Stimulated activated naive B cell treated with anti-CD40 and anti-IgM and Interleukin-4, amounts not matched to agents 10 μg/mL and 1 μg/mL and 100 μg/mL, for 72 hours (primary cell): ENCODE data around the gene NMNAT2.

Experiments used
- ATAC-seq, 2 donors: fragments of 150-1000 bp; cut with Tn5 transposase; replicated peaks; 2 replicates each; pipeline ENCODE4 v1.10.0; 2021; ENCODE audit warnings: moderate library complexity in 1 of 2
- DNase-seq: peaks from one replicate; pipeline ENCODE4 v3.0.0; 2021
- H3K27ac Mint-ChIP-seq: one replicate; pipeline ENCODE4 v1.8.0; 2022; ENCODE audit warnings: mild to moderate bottlenecking, mixed read lengths
- H3K27me3 Mint-ChIP-seq, 2 donors: one replicate each; pipeline ENCODE4 v1.8.0; 2022; ENCODE audit warnings: mixed read lengths in 2 of 2
- H3K36me3 Mint-ChIP-seq, 2 donors: one replicate each; pipeline ENCODE4 v1.8.0; 2022; ENCODE audit warnings: mixed read lengths in 2 of 2, mild to moderate bottlenecking in 1 of 2
- H3K4me1 Mint-ChIP-seq, 2 donors: one replicate each; pipeline ENCODE4 v1.8.0; 2022; ENCODE audit warnings: mixed read lengths in 2 of 2, mild to moderate bottlenecking in 1 of 2
- H3K4me3 Mint-ChIP-seq, 2 donors: one replicate each; pipeline ENCODE4 v1.8.0; 2022; ENCODE audit warnings: mild to moderate bottlenecking in 2 of 2, mixed read lengths in 2 of 2, moderate library complexity in 1 of 2
- H3K9me3 Mint-ChIP-seq, 2 donors: one replicate each; pipeline ENCODE4 v1.8.0; 2022; ENCODE audit warnings: mixed read lengths in 2 of 2, mild to moderate bottlenecking in 1 of 2

Gene NMNAT2

GRCh38 chr1:183238071-183238470 lies 180.1 kb downstream of the NMNAT2 start:
- Mint-ChIP-seq H3K4me3 (no peak overlapping the region), H3K27ac (no peak overlapping the region), H3K9me3 (no peaks in the 10 kb centered on the region), H3K4me1 (peaks cover 8% of the 10 kb centered on the region in 2 donors), H3K36me3 (no peaks in the 10 kb centered on the region), H3K27me3 (peaks cover 7 to 20% of the 10 kb centered on the region in 2 donors)
- no peak for ATAC-seq
- DNase-seq = no peak

DNA sequence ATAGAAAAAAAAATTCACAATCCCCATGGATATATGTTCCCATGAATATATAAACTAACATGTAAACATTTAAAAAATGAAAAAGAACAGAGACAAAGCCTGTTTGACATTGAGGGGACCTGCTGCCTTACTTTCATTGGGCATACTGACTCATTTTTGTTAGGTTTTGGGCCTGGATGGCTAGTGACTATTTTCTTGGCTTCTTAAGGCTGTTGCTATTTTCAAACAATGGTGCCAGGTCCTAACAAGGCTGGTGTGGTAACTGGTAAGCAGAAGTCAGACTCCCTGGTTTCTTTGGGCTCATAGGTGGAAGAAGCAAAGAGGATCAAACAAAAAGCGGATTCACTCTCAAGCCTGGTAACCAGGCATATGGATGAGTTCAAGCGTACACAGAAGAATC lies 181.1 kb downstream of the NMNAT2 start:
- no peaks in the 10 kb centered on the region for H3K36me3 Mint-ChIP-seq
- no peak overlapping the region for H3K27ac Mint-ChIP-seq
- DNase-seq (no peak), ATAC-seq (no peak)
- H3K9me3 Mint-ChIP-seq = no peaks in the 10 kb centered on the region
- H3K27me3 Mint-ChIP-seq = peaks cover 4 to 16% of the 10 kb centered on the region in 2 donors
- no peak overlapping the region for H3K4me3 Mint-ChIP-seq
- peaks cover 8 to 9% of the 10 kb centered on the region in 2 donors for H3K4me1 Mint-ChIP-seq

DNA sequence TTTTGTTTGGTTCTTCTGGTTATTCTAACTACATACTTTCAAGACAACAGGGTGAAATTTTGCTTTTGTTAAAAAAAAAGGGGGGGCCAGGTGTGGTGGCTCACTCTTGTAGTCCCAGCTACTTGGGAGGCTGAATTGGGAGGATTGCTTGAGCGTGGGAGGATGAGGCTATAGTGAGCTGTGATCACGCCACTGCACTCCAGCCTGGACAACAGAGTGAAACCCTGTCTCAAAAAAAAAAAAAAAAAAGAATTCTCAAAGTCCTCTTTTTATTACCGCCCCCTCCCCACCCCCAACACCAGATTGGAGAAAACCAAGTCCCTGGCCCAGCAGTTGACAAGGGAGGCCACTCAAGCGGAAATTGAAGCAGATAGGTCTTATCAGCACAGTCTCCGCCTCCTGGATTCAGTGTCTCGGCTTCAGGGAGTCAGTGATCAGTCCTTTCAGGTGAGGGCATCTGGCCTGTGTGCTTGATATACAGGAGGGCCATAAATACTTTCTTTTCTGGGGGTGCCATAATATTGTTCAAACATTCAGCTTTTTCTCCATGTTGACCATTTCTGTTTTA lies 181.9 kb downstream of the NMNAT2 start:
- no peak for DNase-seq
- Mint-ChIP-seq H3K4me1 (peaks cover 8 to 9% of the 10 kb centered on the region in 2 donors), H3K9me3 (no peaks in the 10 kb centered on the region), H3K4me3 (no peak overlapping the region), H3K36me3 (no peaks in the 10 kb centered on the region), H3K27me3 (peaks cover 4 to 9% of the 10 kb centered on the region in 2 donors), H3K27ac (no peak overlapping the region)
- no peak for ATAC-seq

- H3K27ac Mint-ChIP-seq = no peak overlapping the region
- H3K27me3 Mint-ChIP-seq = peaks cover 4 to 9% of the 10 kb centered on the region in 2 donors
Measured at GRCh38 chr1:183235503-183235902, 182.7 kb downstream of the NMNAT2 start.

DNA sequence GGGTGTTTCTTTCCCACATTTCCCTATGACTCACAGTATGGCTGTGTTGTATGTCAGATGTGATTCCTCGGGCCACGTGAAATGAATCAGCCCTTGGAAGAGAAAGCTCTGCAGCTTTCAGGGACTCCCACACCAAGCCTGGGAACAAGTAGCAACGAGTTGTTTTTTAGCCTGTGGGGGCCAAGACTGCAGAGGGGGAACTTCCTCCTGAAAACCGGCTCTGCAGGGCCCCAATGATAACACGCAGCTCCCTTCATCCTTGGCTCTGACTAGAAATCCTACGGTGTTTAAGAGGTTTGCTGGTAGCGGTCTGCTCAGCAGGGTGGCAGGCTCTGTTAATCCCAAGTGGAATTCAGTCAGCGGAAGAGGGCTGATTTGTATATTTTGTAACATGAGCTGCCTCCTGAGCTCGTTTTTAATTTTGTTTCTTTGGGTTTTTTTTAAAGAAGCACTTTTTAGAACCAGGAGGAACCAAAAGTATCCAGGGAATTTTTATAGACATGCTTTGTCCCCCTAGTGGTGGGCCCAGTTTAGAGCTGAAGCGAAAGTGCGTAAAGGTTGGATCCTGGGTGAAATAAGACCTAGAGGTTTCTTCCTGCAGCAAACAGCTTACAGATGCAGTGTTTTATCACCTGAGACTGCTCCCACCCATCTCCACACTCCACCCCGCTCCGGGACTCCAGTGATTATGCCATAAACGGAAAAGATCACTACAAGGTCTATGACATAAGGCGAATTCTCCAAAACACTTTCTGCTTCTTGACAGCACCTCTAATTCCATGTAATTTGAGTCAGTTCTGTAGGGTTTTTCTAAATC lies 183.3 kb downstream of the NMNAT2 start:
- Mint-ChIP-seq H3K4me3 (no peak overlapping the region), H3K9me3 (no peaks in the 10 kb centered on the region), H3K27ac (no peak overlapping the region), H3K27me3 (peaks cover 4 to 9% of the 10 kb centered on the region in 2 donors), H3K36me3 (no peaks in the 10 kb centered on the region), H3K4me1 (peaks cover 8 to 9% of the 10 kb centered on the region in 2 donors)
- no peak for DNase-seq
- ATAC-seq = no peak

More at GRCh38 chr1:183235503-183235902, 182.7 kb downstream of the NMNAT2 start:
- no peak overlapping the region for H3K4me3 Mint-ChIP-seq
- ATAC-seq (no peak), DNase-seq (no peak)
- H3K36me3 Mint-ChIP-seq = no peaks in the 10 kb centered on the region
- H3K4me1 Mint-ChIP-seq = peaks cover 8 to 9% of the 10 kb centered on the region in 2 donors
- H3K9me3 Mint-ChIP-seq = no peaks in the 10 kb centered on the region

GRCh38 chr1:183233113-183233512 lies 185.1 kb downstream of the NMNAT2 start:
- H3K4me3 Mint-ChIP-seq = no peak overlapping the region
- DNase-seq = no peak
- H3K4me1 Mint-ChIP-seq = peaks cover 8 to 9% of the 10 kb centered on the region in 2 donors

DNA sequence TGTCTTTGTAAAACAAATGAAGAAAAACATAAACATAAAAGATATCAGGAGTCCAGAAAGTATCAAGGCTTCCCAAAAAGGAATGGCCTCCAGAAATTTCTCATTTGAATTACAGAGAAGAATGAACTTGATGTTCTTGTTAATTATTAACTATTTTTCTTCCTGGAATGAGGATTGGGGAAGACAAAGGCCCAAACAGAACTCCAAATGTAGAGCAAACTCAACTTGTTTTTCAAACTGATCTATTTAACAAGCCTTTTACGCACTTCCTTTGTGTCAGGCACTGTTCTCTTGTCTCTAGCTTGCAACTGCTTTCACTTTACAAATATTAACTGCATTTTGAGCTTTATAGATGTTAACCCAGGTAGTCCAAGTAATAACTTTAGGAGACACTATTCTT lies 186.6 kb downstream of the NMNAT2 start:
- ATAC-seq = no peak
- peaks cover 8 to 9% of the 10 kb centered on the region in 2 donors for H3K27me3 Mint-ChIP-seq
- DNase-seq = no peak
- H3K4me3 Mint-ChIP-seq = no peak overlapping the region
- H3K27ac Mint-ChIP-seq = no peak overlapping the region
- no peaks in the 10 kb centered on the region for H3K9me3 Mint-ChIP-seq
- H3K4me1 Mint-ChIP-seq = peaks cover 12 to 16% of the 10 kb centered on the region in 2 donors
- H3K36me3 Mint-ChIP-seq = no peaks in the 10 kb centered on the region

More at GRCh38 chr1:183233113-183233512, 185.1 kb downstream of the NMNAT2 start:
- no peak for ATAC-seq
- Mint-ChIP-seq H3K9me3 (no peaks in the 10 kb centered on the region), H3K27me3 (peaks cover 4 to 9% of the 10 kb centered on the region in 2 donors), H3K27ac (no peak overlapping the region), H3K36me3 (no peaks in the 10 kb centered on the region)

GRCh38 chr1:183230413-183230812 lies 187.8 kb downstream of the NMNAT2 start:
- Mint-ChIP-seq H3K36me3 (no peaks in the 10 kb centered on the region), H3K27me3 (peaks cover 6 to 7% of the 10 kb centered on the region in 2 donors), H3K4me3 (no peak overlapping the region), H3K4me1 (peaks cover 11 to 15% of the 10 kb centered on the region in 2 donors), H3K9me3 (no peaks in the 10 kb centered on the region), H3K27ac (no peak overlapping the region)
- no peak for DNase-seq
- no peak for ATAC-seq

- no peak overlapping the region for H3K4me3 Mint-ChIP-seq
- no peak overlapping the region for H3K27ac Mint-ChIP-seq
- peaks cover 0 to 4% of the 10 kb centered on the region in 2 donors for H3K27me3 Mint-ChIP-seq
- H3K36me3 Mint-ChIP-seq = no peaks in the 10 kb centered on the region
- no peaks in the 10 kb centered on the region for H3K9me3 Mint-ChIP-seq
- ATAC-seq (peak in 1 of 2 donors; percentile 10), DNase-seq (no peak)
- H3K4me1 Mint-ChIP-seq = peaks cover 4 to 10% of the 10 kb centered on the region in 2 donors
Measured at GRCh38 chr1:183228347-183229220, 189.6 kb downstream of the NMNAT2 start.

- H3K4me3 Mint-ChIP-seq = no peak overlapping the region
- peaks cover 4 to 6% of the 10 kb centered on the region in 2 donors for H3K4me1 Mint-ChIP-seq
- H3K27me3 Mint-ChIP-seq = peaks cover 0 to 4% of the 10 kb centered on the region in 2 donors
- DNase-seq = peak; percentile 26
- no peaks in the 10 kb centered on the region for H3K36me3 Mint-ChIP-seq
- H3K9me3 Mint-ChIP-seq = no peaks in the 10 kb centered on the region
- peak; percentile 79 to 84 for ATAC-seq
- H3K27ac Mint-ChIP-seq = no peak overlapping the region
Measured at GRCh38 chr1:183227422-183228346, 190.5 kb downstream of the NMNAT2 start.

- Mint-ChIP-seq H3K36me3 (no peaks in the 10 kb centered on the region), H3K27me3 (peaks cover 0 to 4% of the 10 kb centered on the region in 2 donors), H3K9me3 (no peaks in the 10 kb centered on the region), H3K27ac (no peak overlapping the region), H3K4me3 (no peak overlapping the region), H3K4me1 (peaks cover 4 to 6% of the 10 kb centered on the region in 2 donors)
- ATAC-seq = peak in 1 of 2 donors; percentile 16
- no peak for DNase-seq
Measured at GRCh38 chr1:183226963-183227362, 191.2 kb downstream of the NMNAT2 start.

- Mint-ChIP-seq H3K27me3 (peaks cover 0 to 4% of the 10 kb centered on the region in 2 donors), H3K9me3 (no peaks in the 10 kb centered on the region), H3K27ac (no peak overlapping the region), H3K4me3 (no peak overlapping the region), H3K4me1 (peaks cover 4 to 6% of the 10 kb centered on the region in 2 donors), H3K36me3 (no peaks in the 10 kb centered on the region)
- DNase-seq = no peak
- no peak for ATAC-seq
Measured at GRCh38 chr1:183226361-183226760, 191.8 kb downstream of the NMNAT2 start.

- no peak overlapping the region for H3K4me3 Mint-ChIP-seq
- no peak overlapping the region for H3K27ac Mint-ChIP-seq
- ATAC-seq = no peak
- H3K36me3 Mint-ChIP-seq = no peaks in the 10 kb centered on the region
- DNase-seq = no peak
- peaks cover 0 to 4% of the 10 kb centered on the region in 2 donors for H3K27me3 Mint-ChIP-seq
- H3K4me1 Mint-ChIP-seq = peaks cover 12 to 16% of the 10 kb centered on the region in 2 donors
- H3K9me3 Mint-ChIP-seq = no peaks in the 10 kb centered on the region
Measured at GRCh38 chr1:183223467-183223866, 194.7 kb downstream of the NMNAT2 start.
